ENCODE data around the gene KDM2A.

Gene KDM2A

DNA sequence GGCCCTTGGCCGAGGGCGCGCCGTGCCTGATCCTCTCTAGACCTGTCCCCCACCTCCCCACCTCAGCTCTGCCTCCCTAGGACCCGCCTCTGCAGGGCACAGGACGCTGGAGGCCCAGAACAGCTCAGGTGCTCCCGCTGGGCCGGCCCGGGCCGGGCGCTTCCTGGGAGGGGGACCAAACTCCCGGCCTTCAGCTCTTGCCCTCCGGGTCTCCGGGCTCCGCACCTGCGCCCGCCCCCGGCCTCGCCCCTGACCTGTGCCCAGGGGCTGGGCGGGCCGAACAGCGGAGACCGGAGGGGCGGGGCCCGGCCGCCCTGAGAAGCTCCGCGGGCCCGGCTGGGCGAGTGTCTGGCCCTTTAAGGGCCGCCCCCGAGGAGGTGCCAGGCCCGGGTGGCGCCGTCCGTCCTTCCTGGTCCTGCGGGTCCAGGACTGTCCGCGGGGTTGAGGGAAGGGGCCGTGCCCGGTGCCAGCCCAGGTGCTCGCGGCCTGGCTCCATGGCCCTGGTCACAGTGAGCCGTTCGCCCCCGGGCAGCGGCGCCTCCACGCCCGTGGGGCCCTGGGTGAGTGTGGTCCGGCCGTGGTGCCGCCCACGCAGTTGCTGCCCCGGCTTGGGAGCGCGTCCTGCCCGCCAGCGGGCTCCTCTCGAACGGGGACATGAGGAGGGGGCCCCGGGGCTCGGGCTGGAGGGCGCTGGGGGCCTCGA lies 184.2 kb downstream of the KDM2A start, which contains the start of gene SSH3 (continued):
- peak; percentile 59 for TF ChIP-seq SP2 (tag by site-specific recombination; IDR thresholded peaks at IDR 0.05)
- TF ChIP-seq, protein P1, sequence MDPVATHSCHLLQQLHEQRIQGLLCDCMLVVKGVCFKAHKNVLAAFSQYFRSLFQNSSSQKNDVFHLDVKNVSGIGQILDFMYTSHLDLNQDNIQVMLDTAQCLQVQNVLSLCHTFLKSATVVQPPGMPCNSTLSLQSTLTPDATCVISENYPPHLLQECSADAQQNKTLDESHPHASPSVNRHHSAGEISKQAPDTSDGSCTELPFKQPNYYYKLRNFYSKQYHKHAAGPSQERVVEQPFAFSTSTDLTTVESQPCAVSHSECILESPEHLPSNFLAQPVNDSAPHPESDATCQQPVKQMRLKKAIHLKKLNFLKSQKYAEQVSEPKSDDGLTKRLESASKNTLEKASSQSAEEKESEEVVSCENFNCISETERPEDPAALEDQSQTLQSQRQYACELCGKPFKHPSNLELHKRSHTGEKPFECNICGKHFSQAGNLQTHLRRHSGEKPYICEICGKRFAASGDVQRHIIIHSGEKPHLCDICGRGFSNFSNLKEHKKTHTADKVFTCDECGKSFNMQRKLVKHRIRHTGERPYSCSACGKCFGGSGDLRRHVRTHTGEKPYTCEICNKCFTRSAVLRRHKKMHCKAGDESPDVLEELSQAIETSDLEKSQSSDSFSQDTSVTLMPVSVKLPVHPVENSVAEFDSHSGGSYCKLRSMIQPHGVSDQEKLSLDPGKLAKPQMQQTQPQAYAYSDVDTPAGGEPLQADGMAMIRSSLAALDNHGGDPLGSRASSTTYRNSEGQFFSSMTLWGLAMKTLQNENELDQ (tag by site-specific recombination; IDR thresholded peaks at IDR 0.05; ENCODE audit: low read depth): no peak
- TF ChIP-seq, protein P2, sequence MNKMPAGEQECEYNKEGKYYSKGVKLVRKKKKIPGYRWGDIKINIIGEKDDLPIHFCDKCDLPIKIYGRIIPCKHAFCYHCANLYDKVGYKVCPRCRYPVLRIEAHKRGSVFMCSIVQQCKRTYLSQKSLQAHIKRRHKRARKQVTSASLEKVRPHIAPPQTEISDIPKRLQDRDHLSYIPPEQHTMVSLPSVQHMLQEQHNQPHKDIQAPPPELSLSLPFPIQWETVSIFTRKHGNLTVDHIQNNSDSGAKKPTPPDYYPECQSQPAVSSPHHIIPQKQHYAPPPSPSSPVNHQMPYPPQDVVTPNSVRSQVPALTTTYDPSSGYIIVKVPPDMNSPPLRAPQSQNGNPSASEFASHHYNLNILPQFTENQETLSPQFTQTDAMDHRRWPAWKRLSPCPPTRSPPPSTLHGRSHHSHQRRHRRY (tag by site-specific recombination; IDR thresholded peaks at IDR 0.05): no peak
- TF ChIP-seq ZNF843 (tag by site-specific recombination; IDR thresholded peaks at IDR 0.05): no peak
- no peak for TF ChIP-seq EGR2 (tag by site-specific recombination; IDR thresholded peaks at IDR 0.05; ENCODE audit: low read depth)
- TF ChIP-seq, protein P3, sequence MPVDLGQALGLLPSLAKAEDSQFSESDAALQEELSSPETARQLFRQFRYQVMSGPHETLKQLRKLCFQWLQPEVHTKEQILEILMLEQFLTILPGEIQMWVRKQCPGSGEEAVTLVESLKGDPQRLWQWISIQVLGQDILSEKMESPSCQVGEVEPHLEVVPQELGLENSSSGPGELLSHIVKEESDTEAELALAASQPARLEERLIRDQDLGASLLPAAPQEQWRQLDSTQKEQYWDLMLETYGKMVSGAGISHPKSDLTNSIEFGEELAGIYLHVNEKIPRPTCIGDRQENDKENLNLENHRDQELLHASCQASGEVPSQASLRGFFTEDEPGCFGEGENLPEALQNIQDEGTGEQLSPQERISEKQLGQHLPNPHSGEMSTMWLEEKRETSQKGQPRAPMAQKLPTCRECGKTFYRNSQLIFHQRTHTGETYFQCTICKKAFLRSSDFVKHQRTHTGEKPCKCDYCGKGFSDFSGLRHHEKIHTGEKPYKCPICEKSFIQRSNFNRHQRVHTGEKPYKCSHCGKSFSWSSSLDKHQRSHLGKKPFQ (tag by site-specific recombination; IDR thresholded peaks at IDR 0.05): no peak
- no peak for TF ChIP-seq ZBTB1 (tag by site-specific recombination; IDR thresholded peaks at IDR 0.05)
- TF ChIP-seq ZNF555 (tag by site-specific recombination; conservative IDR thresholded peaks at IDR 0.05): no peak
- no peak for TF ChIP-seq GFI1B (tag by site-specific recombination; IDR thresholded peaks at IDR 0.05)
- TF ChIP-seq OSR2 (tag by site-specific recombination; IDR thresholded peaks at IDR 0.05): no peak
- TF ChIP-seq, protein P4, sequence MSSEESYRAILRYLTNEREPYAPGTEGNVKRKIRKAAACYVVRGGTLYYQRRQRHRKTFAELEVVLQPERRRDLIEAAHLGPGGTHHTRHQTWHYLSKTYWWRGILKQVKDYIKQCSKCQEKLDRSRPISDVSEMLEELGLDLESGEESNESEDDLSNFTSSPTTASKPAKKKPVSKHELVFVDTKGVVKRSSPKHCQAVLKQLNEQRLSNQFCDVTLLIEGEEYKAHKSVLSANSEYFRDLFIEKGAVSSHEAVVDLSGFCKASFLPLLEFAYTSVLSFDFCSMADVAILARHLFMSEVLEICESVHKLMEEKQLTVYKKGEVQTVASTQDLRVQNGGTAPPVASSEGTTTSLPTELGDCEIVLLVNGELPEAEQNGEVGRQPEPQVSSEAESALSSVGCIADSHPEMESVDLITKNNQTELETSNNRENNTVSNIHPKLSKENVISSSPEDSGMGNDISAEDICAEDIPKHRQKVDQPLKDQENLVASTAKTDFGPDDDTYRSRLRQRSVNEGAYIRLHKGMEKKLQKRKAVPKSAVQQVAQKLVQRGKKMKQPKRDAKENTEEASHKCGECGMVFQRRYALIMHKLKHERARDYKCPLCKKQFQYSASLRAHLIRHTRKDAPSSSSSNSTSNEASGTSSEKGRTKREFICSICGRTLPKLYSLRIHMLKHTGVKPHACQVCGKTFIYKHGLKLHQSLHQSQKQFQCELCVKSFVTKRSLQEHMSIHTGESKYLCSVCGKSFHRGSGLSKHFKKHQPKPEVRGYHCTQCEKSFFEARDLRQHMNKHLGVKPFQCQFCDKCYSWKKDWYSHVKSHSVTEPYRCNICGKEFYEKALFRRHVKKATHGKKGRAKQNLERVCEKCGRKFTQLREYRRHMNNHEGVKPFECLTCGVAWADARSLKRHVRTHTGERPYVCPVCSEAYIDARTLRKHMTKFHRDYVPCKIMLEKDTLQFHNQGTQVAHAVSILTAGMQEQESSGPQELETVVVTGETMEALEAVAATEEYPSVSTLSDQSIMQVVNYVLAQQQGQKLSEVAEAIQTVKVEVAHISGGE (tag by site-specific recombination; conservative IDR thresholded peaks at IDR 0.05; ENCODE audit: low read depth): no peak; the same call in 1 of the 2 replicates
- TF ChIP-seq, protein P5, sequence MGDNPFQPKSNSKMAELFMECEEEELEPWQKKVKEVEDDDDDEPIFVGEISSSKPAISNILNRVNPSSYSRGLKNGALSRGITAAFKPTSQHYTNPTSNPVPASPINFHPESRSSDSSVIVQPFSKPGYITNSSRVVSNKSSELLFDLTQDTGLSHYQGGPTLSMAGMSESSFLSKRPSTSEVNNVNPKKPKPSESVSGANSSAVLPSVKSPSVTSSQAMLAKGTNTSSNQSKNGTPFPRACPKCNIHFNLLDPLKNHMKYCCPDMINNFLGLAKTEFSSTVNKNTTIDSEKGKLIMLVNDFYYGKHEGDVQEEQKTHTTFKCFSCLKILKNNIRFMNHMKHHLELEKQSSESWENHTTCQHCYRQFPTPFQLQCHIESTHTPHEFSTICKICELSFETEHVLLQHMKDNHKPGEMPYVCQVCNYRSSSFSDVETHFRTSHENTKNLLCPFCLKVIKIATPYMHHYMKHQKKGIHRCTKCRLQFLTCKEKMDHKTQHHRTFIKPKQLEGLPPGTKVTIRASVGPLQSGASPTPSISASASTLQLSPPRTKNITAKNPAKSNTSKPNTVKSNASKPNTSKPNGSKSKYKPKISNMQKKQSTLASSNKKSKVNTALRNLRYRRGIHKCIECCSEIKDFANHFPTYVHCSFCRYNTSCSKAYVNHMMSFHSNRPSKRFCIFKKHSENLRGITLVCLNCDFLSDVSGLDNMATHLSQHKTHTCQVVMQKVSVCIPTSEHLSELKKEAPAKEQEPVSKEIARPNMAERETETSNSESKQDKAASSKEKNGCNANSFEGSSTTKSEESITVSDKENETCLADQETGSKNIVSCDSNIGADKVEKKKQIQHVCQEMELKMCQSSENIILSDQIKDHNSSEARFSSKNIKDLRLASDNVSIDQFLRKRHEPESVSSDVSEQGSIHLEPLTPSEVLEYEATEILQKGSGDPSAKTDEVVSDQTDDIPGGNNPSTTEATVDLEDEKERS (tag by site-specific recombination; IDR thresholded peaks at IDR 0.05): no peak
- peak; percentile 65 for TF ChIP-seq ZBTB8A (tag by site-specific recombination; IDR thresholded peaks at IDR 0.05)
- TF ChIP-seq IKZF3 (tag by site-specific recombination; IDR thresholded peaks at IDR 0.05): no peak
- no peak for TF ChIP-seq GLI2 (tag by site-specific recombination; IDR thresholded peaks at IDR 0.05; ENCODE audit: borderline replicate concordance, low read depth)
- TF ChIP-seq, protein P6, sequence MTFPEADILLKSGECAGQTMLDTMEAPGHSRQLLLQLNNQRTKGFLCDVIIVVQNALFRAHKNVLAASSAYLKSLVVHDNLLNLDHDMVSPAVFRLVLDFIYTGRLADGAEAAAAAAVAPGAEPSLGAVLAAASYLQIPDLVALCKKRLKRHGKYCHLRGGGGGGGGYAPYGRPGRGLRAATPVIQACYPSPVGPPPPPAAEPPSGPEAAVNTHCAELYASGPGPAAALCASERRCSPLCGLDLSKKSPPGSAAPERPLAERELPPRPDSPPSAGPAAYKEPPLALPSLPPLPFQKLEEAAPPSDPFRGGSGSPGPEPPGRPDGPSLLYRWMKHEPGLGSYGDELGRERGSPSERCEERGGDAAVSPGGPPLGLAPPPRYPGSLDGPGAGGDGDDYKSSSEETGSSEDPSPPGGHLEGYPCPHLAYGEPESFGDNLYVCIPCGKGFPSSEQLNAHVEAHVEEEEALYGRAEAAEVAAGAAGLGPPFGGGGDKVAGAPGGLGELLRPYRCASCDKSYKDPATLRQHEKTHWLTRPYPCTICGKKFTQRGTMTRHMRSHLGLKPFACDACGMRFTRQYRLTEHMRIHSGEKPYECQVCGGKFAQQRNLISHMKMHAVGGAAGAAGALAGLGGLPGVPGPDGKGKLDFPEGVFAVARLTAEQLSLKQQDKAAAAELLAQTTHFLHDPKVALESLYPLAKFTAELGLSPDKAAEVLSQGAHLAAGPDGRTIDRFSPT (tag by site-specific recombination; IDR thresholded peaks at IDR 0.05): peak; percentile 46; the same call in 1 of the 2 replicates
- TF ChIP-seq ZNF114 (tag by site-specific recombination; IDR thresholded peaks at IDR 0.05): no peak
- TF ChIP-seq PRDM1 (tag by site-specific recombination; IDR thresholded peaks at IDR 0.05): no peak
